Transverse colon (tissue), 4 donors: Measurements from ENCODE around the gene UNC13A. TPM values are rescaled to one million over a fixed set of nuclear protein-coding genes. Genes with fewer than 3 reads are reported as not detected.

Experiments
- DNase-seq: peaks from one replicate; pipeline ENCODE4 v3.0.0-alpha.2; 2019
- H3K27ac ChIP-seq, 4 donors: fragments of 200-600 bp; sonication (generic); 2 replicates each; pipeline ENCODE4 v1.5.1; 2016 to 2018; ENCODE audit warnings: inconsistent platforms in 4 of 4
- H3K27me3 ChIP-seq: fragments of 200-600 bp; sonication (generic); 2 replicates; pipeline ENCODE4 v1.5.1; 2017; ENCODE audit warnings: inconsistent platforms
- H3K36me3 ChIP-seq, 4 donors: fragments of 200-600 bp; sonication (generic); 2 replicates each; pipeline ENCODE4 v1.5.1; 2017 to 2019; ENCODE audit warnings: inconsistent platforms in 4 of 4
- H3K4me1 ChIP-seq, 4 donors: fragments of 200-600 bp; sonication (generic); 2 replicates each; pipeline ENCODE4 v1.5.1; 2017 to 2020; ENCODE audit warnings: inconsistent platforms in 4 of 4
- H3K4me3 ChIP-seq, 4 donors: fragments of 200-600 bp; sonication (generic); 1 replicate in 1 of 4; 2 replicates in 3 of 4; pipeline versions ENCODE4 v1.5.1 to v1.6.1; 2017 to 2019; ENCODE audit warnings: inconsistent platforms in 4 of 4
- H3K9me3 ChIP-seq, 2 donors: fragments of 200-600 bp; sonication (generic); 2 replicates each; pipeline ENCODE4 v1.5.1; 2017 to 2019; ENCODE audit warnings: inconsistent platforms in 2 of 2
- EP300 ChIP-seq: sonication (generic); formaldehyde crosslinking; IDR thresholded peaks from one replicate; pipeline ENCODE4 v1.6.1; 2017; ENCODE audit warnings: antibody characterized with exemption, low read depth
- POLR2A ChIP-seq: fragments of 450-650 bp; IDR thresholded peaks from one replicate; pipeline ENCODE4 v1.6.1; 2016; ENCODE audit warnings: antibody characterized with exemption, mild to moderate bottlenecking, moderate library complexity
- POLR2AphosphoS5 ChIP-seq, 3 donors: sonication (generic); formaldehyde crosslinking; IDR thresholded peaks; one replicate each; pipeline ENCODE4 v1.6.1; 2016; ENCODE audit warnings: antibody characterized with exemption in 3 of 3
- WGBS, 2 donors: methylation state at CpG; one replicate each; pipeline ENCODE4 v1.1.5; 2018; ENCODE audit warnings: low coverage in 1 of 2; 5-methylcytosine and 5-hydroxymethylcytosine counted together
- in situ Hi-C, 4 donors: fragments of 200-750 bp; cut with MboI; loops; one replicate each; pipeline versions ENCODE4 v1.15.0 to v1.15.1; 2017; ENCODE audit warnings: low sequenced_read_pairs in 3 of 4, low pct_ligation_motif_present in 1 of 4, low pct_unique_long_range_greater_than_20kb in 1 of 4
- intact Hi-C: fragments of 100-400 bp; cut with DNase I; formaldehyde crosslinking; loops from one replicate; pipeline ENCODE4 v1.15.1; 2023; ENCODE audit warnings: low total_unique reads
- total RNA-seq, 4 donors: library from RNA; depleted of rRNA; stranded (reverse); fragments of >200 nt; gene quantifications; one replicate each; pipeline ENCODE4 v1.1.0, GENCODE V29; 2016
- TF ChIP-seq, protein P1 (sequence below), 5 experiments: fragments of 200-600 bp in 3 of 5; fragments of 450-650 bp in 2 of 5; sonication (generic) in 3 of 5; IDR thresholded peaks; 1 replicate in 2 of 5; 2 replicates in 3 of 5; pipeline ENCODE4 v1.5.1; 2016 to 2017; ENCODE audit warnings: antibody characterized with exemption in 5 of 5, inconsistent platforms in 3 of 5, mild to moderate bottlenecking in 2 of 5, moderate library complexity in 1 of 5

Gene UNC13A
- total RNA-seq = 1 to 10 TPM in 1 of 4 donors, under 1 TPM in 3; under 0.01 to 1.9 (median 0.30) TPM

GRCh38 chr19:17687857-17688784, at the start of gene UNC13A:
Gene UNC13A, minus strand, starts transcription at chr19:17688354. Its CDS starts 155 bp downstream, at chr19:17688199.
- in situ Hi-C loops (no loop called here), intact Hi-C loops (no loop called here)
- no peak for TF ChIP-seq POLR2AphosphoS5 (IDR thresholded peaks at IDR 0.05)
- no peak for TF ChIP-seq EP300
- TF ChIP-seq, protein P1, sequence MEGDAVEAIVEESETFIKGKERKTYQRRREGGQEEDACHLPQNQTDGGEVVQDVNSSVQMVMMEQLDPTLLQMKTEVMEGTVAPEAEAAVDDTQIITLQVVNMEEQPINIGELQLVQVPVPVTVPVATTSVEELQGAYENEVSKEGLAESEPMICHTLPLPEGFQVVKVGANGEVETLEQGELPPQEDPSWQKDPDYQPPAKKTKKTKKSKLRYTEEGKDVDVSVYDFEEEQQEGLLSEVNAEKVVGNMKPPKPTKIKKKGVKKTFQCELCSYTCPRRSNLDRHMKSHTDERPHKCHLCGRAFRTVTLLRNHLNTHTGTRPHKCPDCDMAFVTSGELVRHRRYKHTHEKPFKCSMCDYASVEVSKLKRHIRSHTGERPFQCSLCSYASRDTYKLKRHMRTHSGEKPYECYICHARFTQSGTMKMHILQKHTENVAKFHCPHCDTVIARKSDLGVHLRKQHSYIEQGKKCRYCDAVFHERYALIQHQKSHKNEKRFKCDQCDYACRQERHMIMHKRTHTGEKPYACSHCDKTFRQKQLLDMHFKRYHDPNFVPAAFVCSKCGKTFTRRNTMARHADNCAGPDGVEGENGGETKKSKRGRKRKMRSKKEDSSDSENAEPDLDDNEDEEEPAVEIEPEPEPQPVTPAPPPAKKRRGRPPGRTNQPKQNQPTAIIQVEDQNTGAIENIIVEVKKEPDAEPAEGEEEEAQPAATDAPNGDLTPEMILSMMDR (IDR thresholded peaks at IDR 0.05) = no peak
- no peak for TF ChIP-seq POLR2A
- Histone ChIP-seq H3K4me3 (no peak within 1 kb of the TSS), H3K9me3 (no peaks in the 10 kb centered on the region), H3K27ac (no peak within 1 kb of the TSS), H3K27me3 (peaks cover 76% of the 10 kb centered on the region), H3K36me3 (no peaks in the 10 kb centered on the region), H3K4me1 (peaks cover 10 to 20% (median 13%) of the 10 kb centered on the region in 4 donors)
- peak; percentile 13 for DNase-seq
- 8 to 31% methylated on average over 2 to 37 of the region's 77 CpGs for WGBS, 2 donors

GRCh38 chr19:17737690-17738153, 49.6 kb upstream of the UNC13A start:
- H3K27ac ChIP-seq = no peak overlapping the region
- no peak for DNase-seq
- no peak for TF ChIP-seq POLR2AphosphoS5 (IDR thresholded peaks at IDR 0.05)
- TF ChIP-seq POLR2A = no peak
- TF ChIP-seq, protein P1 (IDR thresholded peaks at IDR 0.05) = no peak
- TF ChIP-seq EP300 = no peak
- intact Hi-C loops (no loop called here), in situ Hi-C loops (no loop called here)
- no peak overlapping the region for H3K4me3 ChIP-seq
- no peaks in the 10 kb centered on the region for H3K4me1 ChIP-seq
- peaks cover 0 to 13% (median 5%) of the 10 kb centered on the region in 4 donors for H3K36me3 ChIP-seq
- H3K9me3 ChIP-seq = no peaks in the 10 kb centered on the region
- H3K27me3 ChIP-seq = no peaks in the 10 kb centered on the region
- WGBS, 2 donors = 82% methylated on average over 7 of the region's 7 CpGs; no CpG with 5 or more reads in 1 of the 2 donors

DNA sequence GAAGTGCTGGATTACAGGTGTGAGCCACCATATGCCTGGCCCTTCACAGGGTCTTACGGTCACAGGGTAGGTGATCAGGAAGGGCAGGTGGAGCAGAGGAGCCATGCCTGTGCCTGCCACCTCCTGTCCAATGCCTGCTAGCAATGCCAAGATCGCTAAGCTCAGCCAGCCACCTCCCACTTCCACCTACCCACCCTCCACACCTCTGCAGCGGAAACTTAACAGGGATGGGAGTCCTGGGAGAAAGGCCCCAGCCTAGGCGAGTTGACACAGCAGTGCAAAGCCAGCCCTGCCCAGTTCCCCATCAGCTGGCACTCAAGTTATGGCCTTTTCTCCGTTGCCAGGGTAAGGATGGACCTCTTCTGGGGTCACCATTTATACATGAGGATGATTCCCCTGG, 47.3 kb upstream of the UNC13A start:
- H3K36me3 ChIP-seq = peaks cover 0 to 19% (median 7%) of the 10 kb centered on the region in 4 donors
- no peak overlapping the region for H3K27ac ChIP-seq
- in situ Hi-C loops = no loop called here
- no peaks in the 10 kb centered on the region for H3K9me3 ChIP-seq
- WGBS, 2 donors = 95% methylated on average over 5 of the region's 5 CpGs; no CpG with 5 or more reads in 1 of the 2 donors
- intact Hi-C loops = no loop called here
- DNase-seq = no peak
- no peaks in the 10 kb centered on the region for H3K4me1 ChIP-seq
- H3K27me3 ChIP-seq = no peaks in the 10 kb centered on the region
- no peak for TF ChIP-seq POLR2A
- no peak overlapping the region for H3K4me3 ChIP-seq

DNA sequence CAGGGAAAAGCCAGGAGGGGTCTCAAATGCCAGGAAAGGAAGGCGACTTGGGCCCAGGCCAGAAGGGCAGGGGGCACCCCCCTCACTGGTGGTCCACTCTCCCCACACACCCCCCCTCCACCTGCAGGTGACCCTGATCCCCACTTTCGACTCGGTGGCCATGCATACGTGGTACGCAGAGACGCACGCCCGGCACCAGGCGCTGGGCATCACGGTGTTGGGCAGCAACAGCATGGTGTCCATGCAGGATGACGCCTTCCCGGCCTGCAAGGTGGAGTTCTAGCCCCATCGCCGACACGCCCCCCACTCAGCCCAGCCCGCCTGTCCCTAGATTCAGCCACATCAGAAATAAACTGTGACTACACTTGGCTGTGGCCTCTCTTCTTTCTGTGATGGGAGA, 46.0 kb upstream of the UNC13A start:
- Histone ChIP-seq H3K27me3 (no peaks in the 10 kb centered on the region), H3K4me3 (no peak overlapping the region), H3K4me1 (no peaks in the 10 kb centered on the region), H3K9me3 (no peaks in the 10 kb centered on the region), H3K27ac (no peak overlapping the region), H3K36me3 (peaks cover 0 to 19% (median 7%) of the 10 kb centered on the region in 4 donors)
- 97 to 100% methylated on average over 1 to 16 of the region's 16 CpGs for WGBS, 2 donors
- in situ Hi-C loops = no loop called here
- DNase-seq = no peak
- TF ChIP-seq, protein P1 (IDR thresholded peaks at IDR 0.05) = no peak
- no peak for TF ChIP-seq POLR2AphosphoS5 (IDR thresholded peaks at IDR 0.05)
- TF ChIP-seq POLR2A = no peak
- no peak for TF ChIP-seq EP300
- intact Hi-C loops = no loop called here
